Measurements from ENCODE around the gene CSTF2. TPM values are rescaled to one million over a fixed set of nuclear protein-coding genes. Genes with fewer than 3 reads are reported as not detected.

CSTF2 gene
- polyA plus RNA-seq, 1 donor (not counting 4 experiments of a cell fraction or from before 2014, with no cell fraction given): 29.5 TPM

- peaks cover 0 to 2% of the 10 kb centered on the region in 2 experiments for H3K36me3 ChIP-seq (ENCODE audit: control insufficient read depth in 2 of 2, extremely low read depth in 1 of 2, insufficient read depth in 2 of 2, low read length in 2 of 2)
- H3K4me1 ChIP-seq (ENCODE audit: control insufficient read depth, extremely low read depth, insufficient read depth, low read length): no peaks in the 10 kb centered on the region
- peak overlapping the region; percentile 65 to 90 (median 78) for H3K4me3 ChIP-seq (ENCODE audit: control insufficient read depth in 2 of 3, extremely low read depth in 1 of 3, insufficient read depth in 2 of 3, low read depth in 1 of 3, low read length in 3 of 3)
- H3K27me3 ChIP-seq (ENCODE audit: control insufficient read depth, extremely low read depth, insufficient read depth, low read length): no peaks in the 10 kb centered on the region
- H3K9me1 ChIP-seq (ENCODE audit: control insufficient read depth, extremely low read depth, insufficient read depth, low read length): no peaks in the 10 kb centered on the region
- FAIRE-seq (no peak), DNase-seq (ENCODE audit: low read depth, low spot score) (no peak)
- peaks cover 5% of the 10 kb centered on the region for H3K79me2 ChIP-seq (ENCODE audit: control insufficient read depth, insufficient read depth, low read length)
- peak overlapping the region; percentile 95 for H2AFZ ChIP-seq (ENCODE audit: control insufficient read depth, low read length)
- TF ChIP-seq EZH2 (IDR thresholded peaks at IDR 0.05; ENCODE audit: low read length) (no peak), CTCF (optimal IDR thresholded peaks at IDR 0.05 in 1 of 3, IDR thresholded peaks at IDR 0.05 in 1 of 3, conservative IDR thresholded peaks at IDR 0.05 in 1 of 3; ENCODE audit: extremely low read depth in 1 of 3, insufficient read depth in 2 of 3, low read length in 3 of 3) (no peak)
- H3K4me2 ChIP-seq (ENCODE audit: control insufficient read depth, extremely low read depth, insufficient read depth, low read depth, low read length): peak overlapping the region; percentile 74
- peak overlapping the region; percentile 80 for H3K9ac ChIP-seq (ENCODE audit: control insufficient read depth, extremely low read depth, insufficient read depth, low read length)
- H3K27ac ChIP-seq (ENCODE audit: control insufficient read depth, insufficient read depth, low read length): peak overlapping the region; percentile 77
- H3K9me3 ChIP-seq (ENCODE audit: control insufficient read depth, low read depth, low read length): no peaks in the 10 kb centered on the region
- H4K20me1 ChIP-seq (ENCODE audit: control insufficient read depth, extremely low read depth, insufficient read depth, low read length): no peaks in the 10 kb centered on the region
- dilution Hi-C loops (cut with MboI; ENCODE audit: extremely low pct_ligation_motif_present, low sequenced_read_pairs): no loop called here
Observed at GRCh38 chrX:100819534-100819836, 706 bp upstream of the CSTF2 start.

GRCh38 chrX:100829730-100830129 is 9.5 kb downstream of the CSTF2 start:
- Histone ChIP-seq H2AFZ (ENCODE audit: control insufficient read depth, low read length) (no peak overlapping the region), H3K9ac (ENCODE audit: control insufficient read depth, extremely low read depth, insufficient read depth, low read length) (no peak overlapping the region), H3K4me2 (ENCODE audit: control insufficient read depth, extremely low read depth, insufficient read depth, low read depth, low read length) (no peak overlapping the region), H3K9me3 (ENCODE audit: control insufficient read depth, low read depth, low read length) (no peaks in the 10 kb centered on the region), H3K36me3 (ENCODE audit: control insufficient read depth in 2 of 2, extremely low read depth in 1 of 2, insufficient read depth in 2 of 2, low read length in 2 of 2) (peaks cover 0 to 2% of the 10 kb centered on the region in 2 experiments), H3K27ac (ENCODE audit: control insufficient read depth, insufficient read depth, low read length) (peak overlapping the region; percentile 39), H3K9me1 (ENCODE audit: control insufficient read depth, extremely low read depth, insufficient read depth, low read length) (no peaks in the 10 kb centered on the region), H3K79me2 (ENCODE audit: control insufficient read depth, insufficient read depth, low read length) (no peaks in the 10 kb centered on the region), H3K4me3 (ENCODE audit: control insufficient read depth in 2 of 3, extremely low read depth in 1 of 3, insufficient read depth in 2 of 3, low read depth in 1 of 3, low read length in 3 of 3) (no peak overlapping the region), H4K20me1 (ENCODE audit: control insufficient read depth, extremely low read depth, insufficient read depth, low read length) (no peaks in the 10 kb centered on the region), H3K4me1 (ENCODE audit: control insufficient read depth, extremely low read depth, insufficient read depth, low read length) (no peaks in the 10 kb centered on the region), H3K27me3 (ENCODE audit: control insufficient read depth, extremely low read depth, insufficient read depth, low read length) (no peaks in the 10 kb centered on the region)
- dilution Hi-C loops (cut with MboI; ENCODE audit: extremely low pct_ligation_motif_present, low sequenced_read_pairs): no loop called here
- peak; percentile 5 for DNase-seq (ENCODE audit: low read depth, low spot score)
- no peak for FAIRE-seq
- TF ChIP-seq EZH2 (IDR thresholded peaks at IDR 0.05; ENCODE audit: low read length) (no peak), CTCF (optimal IDR thresholded peaks at IDR 0.05 in 1 of 3, IDR thresholded peaks at IDR 0.05 in 1 of 3, conservative IDR thresholded peaks at IDR 0.05 in 1 of 3; ENCODE audit: extremely low read depth in 1 of 3, insufficient read depth in 2 of 3, low read length in 3 of 3) (peak in 1 of 3 experiments; percentile 9)

All from keratinocyte (primary cell).